ENCODE measurements around the gene RASGRF1. TPM values are rescaled to one million over a fixed set of nuclear protein-coding genes. Genes with fewer than 3 reads are reported as not detected.
A peak's percentile ranks its signal among the peaks of the same experiment; 100 is the strongest.

Gene RASGRF1
- total and polyA plus RNA-seq, 2 experiments from 2014 or later = 0.05 to 0.24 TPM

DNA sequence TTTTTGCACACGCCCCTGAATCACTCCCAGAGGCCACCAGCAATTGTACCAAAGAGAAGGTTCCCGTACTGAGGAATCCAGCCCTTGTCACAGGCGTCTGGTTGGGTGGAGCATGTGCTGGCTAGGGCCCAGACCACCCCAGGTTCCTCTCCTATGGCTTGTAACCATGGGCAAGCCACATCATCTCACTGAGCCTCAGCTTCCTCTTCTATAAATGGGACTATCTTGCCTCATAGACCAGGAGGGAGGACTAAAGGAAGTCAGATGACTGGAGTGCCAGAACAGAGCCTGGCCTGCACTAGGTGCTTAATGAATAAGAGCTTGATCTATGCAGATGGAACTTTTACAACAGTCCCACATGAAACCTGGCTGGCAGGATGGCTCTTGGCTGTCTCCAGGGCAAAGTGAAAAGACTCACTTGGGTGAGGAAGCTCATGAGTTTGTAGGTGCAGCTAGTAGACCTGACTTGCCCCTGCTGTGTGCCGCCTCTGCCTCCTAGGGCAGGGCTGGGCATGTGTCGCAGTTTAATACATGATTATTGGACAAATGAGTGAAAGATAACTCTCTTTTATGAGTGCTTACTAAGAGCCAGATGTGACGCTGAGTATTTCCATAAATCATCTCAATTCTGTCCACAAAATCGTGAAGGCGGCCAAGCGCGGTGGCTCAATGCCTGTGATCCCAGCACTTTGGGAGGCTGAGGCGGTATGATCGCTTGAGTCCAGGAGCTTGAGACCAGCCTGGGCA is 175.1 kb downstream of the RASGRF1 start (continued):
- no peak for TF ChIP-seq ZNF462 (CRISPR knock-in tag; IDR thresholded peaks at IDR 0.05)
- TF ChIP-seq ZNF114 (CRISPR knock-in tag; IDR thresholded peaks at IDR 0.05) = no peak

GRCh38 chr15:78914027-78914764 is 176.4 kb downstream of the RASGRF1 start:
- peaks cover 16% of the 10 kb centered on the region for H3K4me1 Mint-ChIP-seq
- Histone ChIP-seq H3K36me3 (ENCODE audit: insufficient read depth) (peaks cover 5% of the 10 kb centered on the region), H3K27ac (ENCODE audit: low read depth) (no peak overlapping the region), H3K4me3 (no peak overlapping the region), H3K4me1 (ENCODE audit: insufficient read depth) (peaks cover 3% of the 10 kb centered on the region; the same call in 1 of the 2 replicates), H3K9me2 (ENCODE audit: insufficient read depth) (no peaks in the 10 kb centered on the region), H3F3A (replicated peaks; ENCODE audit: low read depth) (no peaks in the 10 kb centered on the region), H3K4me2 (no peak overlapping the region), H2AFZ (no peak overlapping the region), H4K20me1 (replicated peaks; ENCODE audit: insufficient read depth) (peaks cover 21% of the 10 kb centered on the region; the same call in 1 of the 2 replicates), H3K27me3 (ENCODE audit: insufficient read depth) (no peaks in the 10 kb centered on the region), H3K79me2 (replicated peaks; ENCODE audit: insufficient read depth) (peaks cover 25% of the 10 kb centered on the region)
- no peaks in the 10 kb centered on the region for H3K9me3 Mint-ChIP-seq
- DNase-seq (ENCODE audit: low spot score) (peak; percentile 70), ATAC-seq (peak; percentile 66)
- peak overlapping the region; percentile 67; the same call in 1 of the 2 replicates for H3K27ac Mint-ChIP-seq
- TF ChIP-seq, protein P1, sequence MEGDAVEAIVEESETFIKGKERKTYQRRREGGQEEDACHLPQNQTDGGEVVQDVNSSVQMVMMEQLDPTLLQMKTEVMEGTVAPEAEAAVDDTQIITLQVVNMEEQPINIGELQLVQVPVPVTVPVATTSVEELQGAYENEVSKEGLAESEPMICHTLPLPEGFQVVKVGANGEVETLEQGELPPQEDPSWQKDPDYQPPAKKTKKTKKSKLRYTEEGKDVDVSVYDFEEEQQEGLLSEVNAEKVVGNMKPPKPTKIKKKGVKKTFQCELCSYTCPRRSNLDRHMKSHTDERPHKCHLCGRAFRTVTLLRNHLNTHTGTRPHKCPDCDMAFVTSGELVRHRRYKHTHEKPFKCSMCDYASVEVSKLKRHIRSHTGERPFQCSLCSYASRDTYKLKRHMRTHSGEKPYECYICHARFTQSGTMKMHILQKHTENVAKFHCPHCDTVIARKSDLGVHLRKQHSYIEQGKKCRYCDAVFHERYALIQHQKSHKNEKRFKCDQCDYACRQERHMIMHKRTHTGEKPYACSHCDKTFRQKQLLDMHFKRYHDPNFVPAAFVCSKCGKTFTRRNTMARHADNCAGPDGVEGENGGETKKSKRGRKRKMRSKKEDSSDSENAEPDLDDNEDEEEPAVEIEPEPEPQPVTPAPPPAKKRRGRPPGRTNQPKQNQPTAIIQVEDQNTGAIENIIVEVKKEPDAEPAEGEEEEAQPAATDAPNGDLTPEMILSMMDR (conservative IDR thresholded peaks at IDR 0.05; ENCODE audit: low read depth in 2 of 2) = peak; percentile 57 to 66
- TF ChIP-seq ZNF462 (CRISPR knock-in tag; IDR thresholded peaks at IDR 0.05) = no peak
- H3K4me3 Mint-ChIP-seq = no peak overlapping the region
- H3K27me3 Mint-ChIP-seq (ENCODE audit: insufficient read depth, low read depth, poor library complexity) = peaks cover 8% of the 10 kb centered on the region
- peaks cover 43% of the 10 kb centered on the region for H3K36me3 Mint-ChIP-seq (ENCODE audit: low read depth)

Data from GM23338 (cell line).